Measurements from ENCODE around the gene TRMT112.

DNA sequence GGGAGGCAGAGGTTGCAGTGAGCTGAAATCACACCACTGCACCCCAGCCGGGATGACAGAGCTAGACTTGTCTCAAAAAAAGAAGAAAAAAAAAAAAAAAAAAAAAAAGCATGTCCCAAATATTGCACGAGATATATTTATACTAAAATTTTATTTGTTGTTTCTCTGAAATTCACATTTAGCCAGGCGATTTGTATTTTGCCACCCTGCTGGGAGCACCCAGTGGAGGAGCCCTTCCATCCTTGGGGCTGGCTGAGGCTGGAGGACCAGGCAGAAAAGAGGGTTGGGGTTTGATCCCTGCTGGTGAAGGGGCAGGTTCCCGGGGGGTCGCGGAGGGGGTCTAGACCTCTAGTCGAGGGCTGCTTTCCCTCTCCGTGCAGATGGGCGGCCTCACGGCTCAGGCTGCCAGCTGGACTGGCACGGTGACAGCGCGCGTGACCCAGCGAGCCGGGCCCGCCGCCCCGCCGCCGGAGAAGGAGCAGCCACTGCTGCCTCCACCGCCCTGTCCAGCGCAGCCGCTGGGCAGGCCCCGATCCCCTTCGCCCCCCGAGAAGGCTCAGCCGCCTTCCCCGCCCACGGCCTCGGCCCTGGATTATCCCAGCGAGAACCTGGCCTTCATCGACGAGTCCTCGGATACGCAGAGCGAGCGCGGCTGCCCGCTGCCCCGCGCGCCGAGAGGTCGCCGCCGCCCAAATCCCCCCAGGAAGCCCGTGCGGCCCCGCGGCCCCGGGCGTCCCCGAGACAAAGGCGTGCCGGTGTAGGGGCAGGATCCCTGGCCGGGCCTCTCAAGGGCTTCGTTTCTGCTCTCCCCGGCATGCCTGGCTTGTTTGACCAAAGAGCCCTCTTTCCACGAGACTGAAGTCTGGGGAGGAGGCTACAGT is 18.2 kb downstream of the TRMT112 start:
- TF ChIP-seq, protein P1, sequence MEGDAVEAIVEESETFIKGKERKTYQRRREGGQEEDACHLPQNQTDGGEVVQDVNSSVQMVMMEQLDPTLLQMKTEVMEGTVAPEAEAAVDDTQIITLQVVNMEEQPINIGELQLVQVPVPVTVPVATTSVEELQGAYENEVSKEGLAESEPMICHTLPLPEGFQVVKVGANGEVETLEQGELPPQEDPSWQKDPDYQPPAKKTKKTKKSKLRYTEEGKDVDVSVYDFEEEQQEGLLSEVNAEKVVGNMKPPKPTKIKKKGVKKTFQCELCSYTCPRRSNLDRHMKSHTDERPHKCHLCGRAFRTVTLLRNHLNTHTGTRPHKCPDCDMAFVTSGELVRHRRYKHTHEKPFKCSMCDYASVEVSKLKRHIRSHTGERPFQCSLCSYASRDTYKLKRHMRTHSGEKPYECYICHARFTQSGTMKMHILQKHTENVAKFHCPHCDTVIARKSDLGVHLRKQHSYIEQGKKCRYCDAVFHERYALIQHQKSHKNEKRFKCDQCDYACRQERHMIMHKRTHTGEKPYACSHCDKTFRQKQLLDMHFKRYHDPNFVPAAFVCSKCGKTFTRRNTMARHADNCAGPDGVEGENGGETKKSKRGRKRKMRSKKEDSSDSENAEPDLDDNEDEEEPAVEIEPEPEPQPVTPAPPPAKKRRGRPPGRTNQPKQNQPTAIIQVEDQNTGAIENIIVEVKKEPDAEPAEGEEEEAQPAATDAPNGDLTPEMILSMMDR (IDR thresholded peaks at IDR 0.05) = no peak
- TF ChIP-seq POLR2A (IDR thresholded peaks at IDR 0.05) = no peak
